GM21576 (cell line): ENCODE data around the gene BLID.

ENCODE experiments used
- ATAC-seq: cut with Tn5 transposase; IDR thresholded peaks from one replicate; pipeline ENCODE4 v1.9.1; 2021; ENCODE audit warnings: mild to moderate bottlenecking, moderate library complexity; ENCODE audit not compliant: unreplicated experiment

BLID gene

GRCh38 chr11:122115524-122116379, at the start of gene BLID:
BLID (minus strand) TSS chr11:122116215; CDS start chr11:122115922, 293 bp downstream.
- ATAC-seq = no peak

GRCh38 chr11:122163053-122163819, 47.2 kb upstream of the BLID start:
- no peak for ATAC-seq

DNA sequence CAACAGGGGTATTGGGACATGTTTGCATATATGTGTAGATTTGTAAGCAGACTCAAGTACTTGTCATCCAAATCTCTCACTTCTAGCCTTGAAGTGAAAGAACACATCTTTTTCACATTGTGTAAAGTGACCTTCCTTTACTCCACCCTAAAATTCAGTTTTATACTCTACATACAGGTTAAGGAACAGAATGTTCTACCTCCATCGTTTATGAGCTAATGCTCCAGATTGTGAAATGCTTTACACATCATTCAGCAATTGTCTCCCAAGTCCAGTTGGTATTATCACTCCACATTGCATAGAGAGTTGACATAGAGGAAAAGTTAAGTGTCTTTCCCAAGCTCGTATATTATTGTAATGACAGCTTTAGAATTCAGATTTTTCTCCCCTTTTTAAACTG, 46.1 kb upstream of the BLID start:
- ATAC-seq = no peak

DNA sequence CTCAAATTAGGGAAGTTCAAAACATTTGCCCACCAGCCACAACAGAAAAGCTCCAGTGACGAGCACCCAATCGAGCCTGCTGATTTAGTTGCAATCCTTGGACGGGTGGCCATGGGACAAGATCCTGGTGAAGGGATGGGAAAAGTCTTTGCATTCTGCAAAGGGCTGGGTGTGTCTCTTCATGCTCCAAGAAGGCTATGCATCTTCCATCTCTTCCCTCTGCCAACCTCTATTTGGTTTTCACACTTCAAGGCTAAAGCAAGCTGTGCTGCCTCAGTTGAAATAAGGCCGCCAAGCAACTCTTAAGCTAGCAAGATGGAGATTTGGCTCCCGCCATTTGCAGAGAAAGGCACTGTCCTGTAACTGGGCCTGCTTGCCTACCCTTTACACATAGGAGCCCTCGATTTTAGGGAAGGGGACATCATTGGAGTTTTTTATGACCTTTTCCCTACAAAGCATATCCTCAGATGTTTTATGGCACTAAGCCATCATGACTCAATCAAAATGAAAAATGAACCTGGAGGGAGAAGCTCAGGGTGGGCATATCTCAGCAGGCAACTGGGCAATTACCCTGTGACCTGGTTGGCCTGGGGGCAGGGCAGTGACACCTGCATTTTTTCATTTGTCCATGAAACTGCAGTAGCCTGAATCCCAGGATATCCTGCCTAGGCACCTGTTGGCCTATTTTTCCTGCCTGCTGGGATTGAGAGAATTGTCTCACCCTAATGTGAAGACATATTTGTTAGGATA, 45.0 kb upstream of the BLID start:
- no peak for ATAC-seq

- ATAC-seq = no peak
Measured at GRCh38 chr11:122159861-122160260, 43.8 kb upstream of the BLID start.

- ATAC-seq = no peak
Measured at GRCh38 chr11:122159173-122159721, 43.2 kb upstream of the BLID start.

GRCh38 chr11:122158171-122158570, 42.2 kb upstream of the BLID start:
- no peak for ATAC-seq

DNA sequence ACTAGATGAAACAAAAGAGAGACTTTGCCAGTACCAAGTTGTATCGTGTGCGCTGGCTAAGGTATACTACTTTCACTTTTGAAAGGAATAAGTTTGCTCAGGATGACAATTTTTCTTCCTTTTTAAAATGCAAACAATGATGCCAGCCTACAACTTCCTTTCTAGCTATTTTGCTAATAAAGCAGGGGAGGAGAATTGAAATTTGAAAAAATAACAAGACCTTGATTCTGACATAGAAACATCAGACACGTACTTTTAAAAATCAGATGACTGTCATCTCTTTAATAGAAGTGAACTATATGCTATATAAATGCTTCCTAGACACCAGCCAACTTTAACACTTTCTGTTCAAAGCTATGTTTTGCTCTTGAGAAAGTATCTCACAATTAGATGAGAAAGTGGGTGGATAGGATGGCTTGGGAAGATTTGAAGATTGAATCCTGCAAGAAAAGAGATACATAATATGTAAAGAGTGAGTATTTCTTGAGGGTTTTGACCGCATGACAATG, 41.7 kb upstream of the BLID start:
- ATAC-seq = no peak

GRCh38 chr11:122156940-122157382, 40.9 kb upstream of the BLID start:
- ATAC-seq = no peak

- ATAC-seq = no peak
Measured at GRCh38 chr11:122155765-122156527, 39.9 kb upstream of the BLID start.

DNA sequence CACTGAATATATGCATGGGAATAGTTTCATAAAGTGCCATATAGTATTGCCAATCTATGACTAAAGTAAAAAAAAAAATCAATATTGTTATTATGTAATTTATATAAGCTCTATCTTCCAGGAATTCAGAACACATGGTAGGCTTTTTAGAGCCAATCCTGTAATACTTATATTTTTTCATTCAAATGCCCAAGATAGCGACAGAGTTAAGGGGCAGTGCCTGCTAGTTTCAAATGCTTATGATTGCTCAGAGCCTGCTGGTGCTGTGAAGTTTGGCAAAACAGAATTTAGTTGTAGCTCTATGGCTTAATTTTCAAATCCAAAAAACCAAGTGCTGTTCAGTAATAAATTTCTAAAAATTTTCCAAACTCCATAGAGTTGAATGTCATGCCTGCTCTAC, 39.0 kb upstream of the BLID start:
- ATAC-seq = no peak

GRCh38 chr11:122154227-122154626, 38.2 kb upstream of the BLID start:
- no peak for ATAC-seq

GRCh38 chr11:122153746-122154145, 37.7 kb upstream of the BLID start:
- no peak for ATAC-seq

- ATAC-seq = no peak
Measured at GRCh38 chr11:122150216-122151124, 34.5 kb upstream of the BLID start.

DNA sequence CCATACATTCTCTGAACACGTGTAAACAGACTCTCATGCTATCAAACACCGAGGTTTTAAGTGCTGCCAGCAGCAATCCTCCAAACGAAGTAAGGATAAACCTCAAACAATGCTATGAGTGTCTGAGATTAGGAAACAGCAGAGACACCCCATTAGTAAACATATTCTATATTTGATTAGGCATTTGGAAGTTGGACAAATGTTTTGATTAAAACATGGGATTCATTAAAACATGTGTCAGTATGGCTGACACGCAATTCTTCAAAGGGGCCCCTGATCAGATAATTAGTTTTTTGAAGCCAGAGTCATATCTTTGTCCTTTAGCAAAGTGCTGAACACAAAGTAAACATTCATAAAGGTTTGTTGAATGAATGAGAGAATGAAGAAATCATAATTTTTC, 33.2 kb upstream of the BLID start:
- no peak for ATAC-seq

DNA sequence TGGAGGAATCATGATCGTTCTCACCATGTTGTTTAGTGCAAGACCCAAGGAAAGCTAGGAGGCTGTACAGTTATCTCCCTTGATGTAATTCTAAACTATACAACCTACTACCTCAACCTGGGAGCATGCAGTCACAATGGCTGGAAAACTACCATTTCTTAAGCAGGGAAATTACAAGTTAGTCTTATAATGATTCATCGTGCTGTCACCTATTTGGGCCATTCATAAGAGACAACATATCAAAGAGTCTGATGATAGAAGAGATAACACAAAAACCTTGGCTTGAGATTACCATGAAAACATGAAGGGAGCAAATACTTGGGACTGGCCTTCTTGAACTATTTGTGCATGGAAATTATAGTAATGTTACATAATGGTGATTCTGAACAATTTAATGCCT, 30.5 kb upstream of the BLID start:
- no peak for ATAC-seq

DNA sequence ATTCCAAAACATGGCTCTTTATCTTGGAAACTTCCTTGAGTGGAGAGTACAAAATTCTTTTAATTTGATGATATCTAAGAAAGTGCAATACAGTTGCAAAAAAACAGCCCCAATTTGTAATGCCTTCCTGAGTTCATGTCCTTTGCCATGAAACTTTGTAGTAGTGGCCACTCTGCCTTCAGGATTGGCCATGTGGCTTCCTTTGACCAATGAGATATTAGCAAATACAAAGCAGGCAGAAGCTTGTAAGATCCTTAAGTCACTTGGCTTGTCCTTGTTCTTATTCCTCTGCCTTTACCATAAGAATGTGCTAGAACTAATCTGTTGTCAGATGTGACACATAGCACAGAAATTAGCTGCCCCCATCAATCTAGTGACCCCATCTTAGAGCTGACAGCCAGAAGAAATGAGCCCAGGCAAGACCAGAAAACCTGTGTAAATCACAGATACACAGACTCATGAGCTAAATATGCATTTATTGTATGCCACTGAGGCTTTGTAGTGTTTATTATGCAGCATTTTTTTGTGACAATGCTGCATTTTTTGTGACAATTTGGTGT, 29.8 kb upstream of the BLID start:
- no peak for ATAC-seq

DNA sequence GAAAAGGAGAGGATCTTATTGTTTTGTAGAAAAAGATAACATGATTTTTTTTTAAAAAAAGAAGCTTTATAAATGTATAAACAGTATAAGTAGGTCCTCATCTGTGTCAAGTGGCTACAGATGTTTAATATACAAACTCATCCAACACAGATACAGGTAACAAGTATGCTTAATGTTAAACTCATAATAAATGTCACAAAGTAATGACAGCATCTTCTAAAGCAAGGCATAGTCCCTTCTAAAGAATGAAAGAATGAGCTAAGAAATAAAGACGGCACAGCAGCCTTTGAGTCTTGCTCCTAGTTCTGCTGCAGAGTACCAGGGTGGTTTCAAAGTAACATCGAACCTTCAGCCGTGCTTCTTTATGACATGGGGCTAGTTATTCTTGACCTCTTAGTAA, 28.7 kb upstream of the BLID start:
- no peak for ATAC-seq

DNA sequence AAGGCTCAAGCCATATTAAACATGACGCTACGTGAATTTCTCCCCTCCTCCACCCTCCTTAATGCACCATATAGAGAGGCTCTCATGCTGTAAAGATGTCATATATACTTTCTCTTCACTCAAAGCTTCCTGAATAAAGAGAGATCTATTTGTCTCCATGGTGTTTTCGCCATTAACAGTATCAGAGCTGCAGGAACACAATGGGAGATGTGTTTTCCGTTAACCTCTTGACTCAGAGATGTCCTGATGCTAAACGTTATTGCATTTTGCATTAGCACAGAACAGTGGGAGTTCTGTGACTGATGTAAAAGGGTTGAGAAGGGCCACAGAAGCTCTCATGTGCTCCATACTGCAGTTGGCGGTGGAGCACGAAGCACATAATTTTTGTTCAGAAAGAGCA, 25.7 kb upstream of the BLID start:
- no peak for ATAC-seq
